Esophagus squamous epithelium (tissue), 5 donors: ENCODE data around the gene ADCY5. TPM values are rescaled to one million over a fixed set of nuclear protein-coding genes. Genes with fewer than 3 reads are reported as not detected.

Source experiments
- DNase-seq: peaks from one replicate; lab custom pipeline; 2025; lab: John Stamatoyannopoulos, UW
- H3K27ac ChIP-seq, 4 donors: fragments of 200-600 bp; sonication (generic); one replicate each; pipeline ENCODE4 v1.5.1; 2016 to 2019; ENCODE audit warnings: mild to moderate bottlenecking in 1 of 4
- H3K27me3 ChIP-seq, 4 donors: fragments of 200-600 bp; sonication (generic); 1 replicate in 3 of 4; 2 replicates in 1 of 4; pipeline versions ENCODE4 v1.5.1 to v1.6.0; 2017 to 2021; ENCODE audit warnings: antibody characterized with exemption in 1 of 4
- H3K36me3 ChIP-seq, 3 donors: fragments of 200-600 bp; sonication (generic); one replicate each; pipeline ENCODE4 v1.5.1; 2016 to 2019
- H3K4me1 ChIP-seq, 3 donors: fragments of 200-600 bp; sonication (generic); one replicate each; pipeline ENCODE4 v1.5.1; 2017 to 2019
- H3K4me3 ChIP-seq, 4 donors: fragments of 200-600 bp; sonication (generic); 1 replicate in 3 of 4; 2 replicates in 1 of 4; pipeline ENCODE4 v1.5.1; 2016 to 2019; ENCODE audit warnings: mild to moderate bottlenecking in 2 of 4, moderate library complexity in 1 of 4
- H3K9me3 ChIP-seq, 3 donors: fragments of 200-600 bp; sonication (generic); one replicate each; pipeline ENCODE4 v1.5.1; 2016 to 2019
- POLR2A ChIP-seq, 4 donors: fragments of 450-650 bp; IDR thresholded peaks; one replicate each; pipeline ENCODE4 v1.6.1; 2017; ENCODE audit warnings: antibody characterized with exemption in 4 of 4, mild to moderate bottlenecking in 4 of 4, moderate library complexity in 3 of 4
- WGBS, 2 donors: methylation state at CpG; one replicate each; pipeline ENCODE4 v1.1.5; 2018; 5-methylcytosine and 5-hydroxymethylcytosine counted together
- intact Hi-C: fragments of 100-400 bp; cut with DNase I; formaldehyde crosslinking; loops from one replicate; pipeline ENCODE4 v1.15.0; 2022
- total RNA-seq, 4 donors: library from RNA; depleted of rRNA; stranded (reverse); fragments of >200 nt; gene quantifications; one replicate each; pipeline ENCODE4 v1.1.0, GENCODE V29; 2016
- TF ChIP-seq, protein P1 (sequence below), 6 experiments: fragments of 450-650 bp in 4 of 6; fragments of 200-600 bp in 2 of 6; sonication (generic) in 2 of 6; IDR thresholded peaks; one replicate each; pipeline ENCODE4 v1.5.1; 2016 to 2019; ENCODE audit warnings: antibody characterized with exemption in 6 of 6, mild to moderate bottlenecking in 4 of 6, moderate library complexity in 4 of 6
- donor health status: DM: yes; HTN: yes; CAD: no.

The ADCY5 gene
- total RNA-seq, 4 donors from 2014 or later: 0.72 to 17.4 (median 5.3) TPM

DNA sequence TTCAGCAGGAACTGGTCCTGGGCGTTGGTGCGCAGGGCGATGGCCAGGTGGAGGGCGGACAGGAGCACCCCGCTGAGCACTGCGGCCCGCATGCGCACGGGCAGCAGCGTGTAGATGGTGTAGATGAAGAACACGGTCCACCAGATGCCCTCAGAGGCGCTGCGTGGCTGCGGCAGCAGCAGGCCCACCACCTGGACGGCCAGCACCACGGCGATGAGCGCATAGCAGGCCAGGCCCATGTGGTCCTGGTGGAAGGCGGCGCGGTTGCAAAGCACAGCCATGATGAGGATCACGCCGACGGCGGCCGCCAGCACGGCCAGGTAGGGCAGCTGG, 1.5 kb downstream of the ADCY5 start:
- peak overlapping the region; percentile 66 to 91 (median 83) for H3K27ac ChIP-seq
- peak overlapping the region; percentile 18 to 78 (median 56) for H3K4me3 ChIP-seq
- WGBS, 2 donors: 74% methylated on average over 13 of the region's 27 CpGs; no CpG with 5 or more reads in 1 of the 2 donors
- no peaks in the 10 kb centered on the region for H3K9me3 ChIP-seq
- intact Hi-C loops: no loop called here
- TF ChIP-seq POLR2A (IDR thresholded peaks at IDR 0.05): no peak
- TF ChIP-seq, protein P1, sequence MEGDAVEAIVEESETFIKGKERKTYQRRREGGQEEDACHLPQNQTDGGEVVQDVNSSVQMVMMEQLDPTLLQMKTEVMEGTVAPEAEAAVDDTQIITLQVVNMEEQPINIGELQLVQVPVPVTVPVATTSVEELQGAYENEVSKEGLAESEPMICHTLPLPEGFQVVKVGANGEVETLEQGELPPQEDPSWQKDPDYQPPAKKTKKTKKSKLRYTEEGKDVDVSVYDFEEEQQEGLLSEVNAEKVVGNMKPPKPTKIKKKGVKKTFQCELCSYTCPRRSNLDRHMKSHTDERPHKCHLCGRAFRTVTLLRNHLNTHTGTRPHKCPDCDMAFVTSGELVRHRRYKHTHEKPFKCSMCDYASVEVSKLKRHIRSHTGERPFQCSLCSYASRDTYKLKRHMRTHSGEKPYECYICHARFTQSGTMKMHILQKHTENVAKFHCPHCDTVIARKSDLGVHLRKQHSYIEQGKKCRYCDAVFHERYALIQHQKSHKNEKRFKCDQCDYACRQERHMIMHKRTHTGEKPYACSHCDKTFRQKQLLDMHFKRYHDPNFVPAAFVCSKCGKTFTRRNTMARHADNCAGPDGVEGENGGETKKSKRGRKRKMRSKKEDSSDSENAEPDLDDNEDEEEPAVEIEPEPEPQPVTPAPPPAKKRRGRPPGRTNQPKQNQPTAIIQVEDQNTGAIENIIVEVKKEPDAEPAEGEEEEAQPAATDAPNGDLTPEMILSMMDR (IDR thresholded peaks at IDR 0.05): no peak
- DNase-seq: no peak
- peaks cover 0 to 71% (median 4%) of the 10 kb centered on the region in 4 donors for H3K27me3 ChIP-seq
- H3K4me1 ChIP-seq: peaks cover 12 to 38% (median 21%) of the 10 kb centered on the region in 3 donors
- no peaks in the 10 kb centered on the region for H3K36me3 ChIP-seq

DNA sequence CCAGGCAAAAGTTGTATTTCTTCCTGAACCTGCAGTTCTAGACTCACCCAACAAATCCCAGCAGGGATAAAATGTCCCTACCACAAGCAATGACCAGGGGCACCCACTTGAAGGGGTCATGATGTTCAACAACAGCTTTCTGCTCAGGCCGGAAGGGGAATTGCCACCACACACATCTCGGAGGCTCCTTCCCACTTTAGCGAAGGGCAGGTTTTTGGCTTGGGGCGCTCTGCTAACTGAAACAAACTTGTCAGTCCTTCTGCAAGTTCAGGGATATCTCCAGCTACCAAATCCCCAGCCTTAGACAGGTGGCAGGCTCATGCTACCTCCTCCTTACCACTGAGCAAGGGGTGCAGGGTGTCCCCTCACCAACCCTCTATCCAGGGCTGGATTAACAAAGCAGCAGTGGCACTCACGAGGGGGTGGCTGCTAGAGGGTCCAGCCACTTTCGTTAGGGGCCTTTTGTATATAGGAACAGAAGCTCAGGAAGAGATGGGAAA, 2.2 kb downstream of the ADCY5 start:
- Histone ChIP-seq H3K27me3 (peaks cover 0 to 68% (median 4%) of the 10 kb centered on the region in 4 donors), H3K36me3 (no peaks in the 10 kb centered on the region), H3K4me1 (peaks cover 12 to 38% (median 21%) of the 10 kb centered on the region in 3 donors), H3K27ac (peak overlapping the region; percentile 66 to 91 (median 83)), H3K9me3 (no peaks in the 10 kb centered on the region), H3K4me3 (peak overlapping the region; percentile 18 to 78 (median 56))
- WGBS, 2 donors: 81 to 83% methylated on average over 4 to 6 of the region's 6 CpGs
- TF ChIP-seq, protein P1 (IDR thresholded peaks at IDR 0.05): no peak
- intact Hi-C loops: no loop called here
- no peak for DNase-seq

DNA sequence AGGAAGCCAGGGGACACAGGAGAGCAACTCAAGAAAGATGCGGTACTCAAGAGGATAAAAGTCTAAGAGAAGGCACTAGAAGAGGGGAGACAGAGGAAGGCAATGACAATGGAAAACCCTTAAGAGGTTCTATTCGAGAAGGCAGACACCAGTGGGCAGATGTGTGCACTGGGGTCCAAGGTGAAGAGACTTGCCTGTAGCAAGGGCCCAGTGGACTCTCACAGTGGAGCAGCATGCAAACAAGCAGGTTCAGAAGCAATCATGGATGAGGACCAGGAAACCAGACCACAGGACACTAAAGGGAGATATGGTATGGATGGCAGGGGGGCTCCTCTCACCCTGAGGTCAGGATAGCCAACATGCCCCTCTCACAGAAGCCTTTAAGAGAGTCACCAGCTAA, 2.7 kb downstream of the ADCY5 start:
- no peaks in the 10 kb centered on the region for H3K9me3 ChIP-seq
- peaks cover 0 to 63% (median 4%) of the 10 kb centered on the region in 4 donors for H3K27me3 ChIP-seq
- H3K4me3 ChIP-seq: peak overlapping the region; percentile 18 to 78 (median 56)
- peak overlapping the region in 3 of 4 donors; percentile 78 to 91 (median 88) for H3K27ac ChIP-seq
- WGBS, 2 donors: 76 to 81% methylated on average over 2 of the region's 2 CpGs
- no peaks in the 10 kb centered on the region for H3K36me3 ChIP-seq
- no peak for DNase-seq
- H3K4me1 ChIP-seq: peaks cover 12 to 37% (median 21%) of the 10 kb centered on the region in 3 donors
- TF ChIP-seq POLR2A (IDR thresholded peaks at IDR 0.05): no peak
- TF ChIP-seq, protein P1 (IDR thresholded peaks at IDR 0.05): no peak
- intact Hi-C loops: no loop called here

DNA sequence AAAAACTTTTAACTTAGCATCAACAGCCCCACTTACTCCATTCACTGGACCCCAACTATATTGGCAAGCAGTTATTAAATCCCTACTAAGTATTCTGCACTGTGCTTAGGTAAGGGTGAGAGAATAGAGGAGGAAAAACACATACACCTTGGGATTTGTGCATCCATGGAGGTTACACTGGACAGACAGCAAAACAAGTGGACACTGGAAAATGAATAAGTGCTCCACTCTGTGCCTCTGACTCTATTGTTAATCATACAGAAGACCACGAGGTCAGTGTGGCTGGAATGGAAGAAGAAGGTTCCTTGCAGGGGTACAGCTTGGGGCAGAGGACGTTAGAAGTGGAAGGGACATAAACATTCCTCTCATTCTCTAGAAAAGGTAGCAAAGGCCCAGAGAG, 3.2 kb downstream of the ADCY5 start:
- Histone ChIP-seq H3K36me3 (no peaks in the 10 kb centered on the region), H3K9me3 (no peaks in the 10 kb centered on the region), H3K4me1 (peaks cover 11 to 33% (median 21%) of the 10 kb centered on the region in 3 donors), H3K27ac (peak overlapping the region in 3 of 4 donors; percentile 78 to 91 (median 88)), H3K27me3 (peaks cover 0 to 58% (median 4%) of the 10 kb centered on the region in 4 donors), H3K4me3 (peak overlapping the region in 3 of 4 donors; percentile 43 to 78 (median 68))
- intact Hi-C loops: no loop called here
- TF ChIP-seq POLR2A (IDR thresholded peaks at IDR 0.05): no peak
- TF ChIP-seq, protein P1 (IDR thresholded peaks at IDR 0.05): no peak
- WGBS, 2 donors: 50 to 51% methylated on average over 2 of the region's 2 CpGs
- no peak for DNase-seq

DNA sequence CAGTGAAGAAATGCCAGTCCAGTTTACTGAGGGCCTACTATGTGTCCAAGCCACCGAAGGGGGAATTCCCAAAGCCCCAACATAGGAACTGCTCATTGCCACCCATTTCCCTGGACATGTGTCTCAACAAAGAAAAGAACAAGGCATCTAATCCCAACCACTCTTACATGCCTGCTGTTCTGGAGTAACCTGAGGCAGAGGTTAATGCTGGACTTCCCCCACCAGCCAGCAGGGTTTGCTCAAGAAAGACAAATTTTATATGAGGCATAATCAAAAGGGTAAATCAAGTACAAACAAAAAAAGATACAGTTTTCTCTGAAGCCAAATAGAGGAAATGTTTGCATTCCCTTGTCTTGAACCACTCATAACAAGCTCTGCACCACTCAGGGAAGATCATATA, 4.1 kb downstream of the ADCY5 start:
- Histone ChIP-seq H3K36me3 (no peaks in the 10 kb centered on the region), H3K27ac (peak overlapping the region in 3 of 4 donors; percentile 75 to 91 (median 78)), H3K9me3 (no peaks in the 10 kb centered on the region), H3K4me1 (peaks cover 7 to 28% (median 17%) of the 10 kb centered on the region in 3 donors), H3K27me3 (peaks cover 0 to 49% (median 4%) of the 10 kb centered on the region in 4 donors), H3K4me3 (peak overlapping the region in 2 of 4 donors; percentile 68 to 78)
- TF ChIP-seq POLR2A (IDR thresholded peaks at IDR 0.05): no peak
- TF ChIP-seq, protein P1 (IDR thresholded peaks at IDR 0.05): no peak
- DNase-seq: no peak
- 42 to 60% methylated on average over 1 of the region's 1 CpG for WGBS, 2 donors
- intact Hi-C loops: no loop called here
